ENCODE results near the gene LY6G6F.

LY6G6F gene

DNA sequence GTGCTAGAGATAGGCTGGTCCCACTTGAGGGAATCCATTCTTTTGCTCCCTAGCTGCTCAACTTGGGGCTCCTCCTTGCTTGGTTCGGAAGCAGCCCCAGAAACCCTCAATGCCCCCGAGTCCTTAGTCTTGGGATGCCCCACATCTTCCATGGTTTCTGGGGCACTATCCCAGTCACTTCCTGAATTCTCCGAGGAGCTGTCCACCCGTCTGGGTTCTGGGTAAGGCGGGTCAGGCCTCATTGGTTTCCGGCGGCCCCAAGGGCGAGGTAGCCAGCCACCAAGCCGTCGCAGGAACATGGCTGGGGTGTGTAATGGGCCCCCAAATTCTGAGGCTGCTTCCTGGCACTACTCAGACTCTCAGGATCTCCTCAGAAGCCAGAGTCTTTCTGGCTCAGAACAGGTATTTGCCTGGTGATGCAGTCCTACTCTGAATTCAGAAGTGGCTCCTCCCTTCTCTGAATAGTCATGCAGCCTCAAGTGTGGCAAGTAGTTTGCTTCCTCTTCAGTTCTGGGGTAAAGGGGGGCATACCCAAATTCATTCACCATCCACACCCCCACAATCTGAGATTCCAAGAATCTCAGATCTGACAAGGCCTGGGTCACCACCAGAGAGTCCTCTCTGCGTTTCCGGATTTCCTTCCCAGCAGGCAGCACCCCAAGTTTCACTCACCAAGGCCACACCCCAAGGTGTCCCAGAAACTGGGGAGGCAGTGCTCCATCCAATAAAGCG, 46.9 kb upstream of the LY6G6F start:
- H3K36me3 ChIP-seq (ENCODE audit: control insufficient read depth in 1 of 2, insufficient read depth in 2 of 2, low read length in 2 of 2): peaks cover 18 to 25% of the 10 kb centered on the region in 2 experiments
- peak overlapping the region; percentile 93 for H3K9ac ChIP-seq (ENCODE audit: low read length)
- no peak overlapping the region for H2BK12ac ChIP-seq (ENCODE audit: low read length)
- H3K79me2 ChIP-seq (ENCODE audit: control insufficient read depth, insufficient read depth, low read length, poor library complexity): peaks cover 20% of the 10 kb centered on the region
- no peak overlapping the region for H2AFZ ChIP-seq (ENCODE audit: insufficient read depth, low read length, poor library complexity)
- H3K18ac ChIP-seq (ENCODE audit: low read length): peak overlapping the region; percentile 79
- peaks cover 18 to 26% of the 10 kb centered on the region in 2 experiments for H3K4me1 ChIP-seq (ENCODE audit: control insufficient read depth in 1 of 2, insufficient read depth in 2 of 2, low read length in 2 of 2)
- H3K23ac ChIP-seq (ENCODE audit: low read length): peak overlapping the region; percentile 44
- peak overlapping the region; percentile 93 for H4K8ac ChIP-seq (ENCODE audit: low read depth, low read length)
- peak overlapping the region; percentile 55 for H2BK5ac ChIP-seq (ENCODE audit: low read depth, low read length, poor library complexity)
- peak overlapping the region; percentile 85 for H3K27ac ChIP-seq (ENCODE audit: low read depth, low read length)
- peak overlapping the region; percentile 90 for H3K14ac ChIP-seq (ENCODE audit: low read length)
- H4K12ac ChIP-seq (ENCODE audit: low read depth, low read length): peak overlapping the region; percentile 93
- H3K79me1 ChIP-seq (ENCODE audit: low read length): peaks cover 13% of the 10 kb centered on the region
- peak overlapping the region; percentile 71 for H3K4ac ChIP-seq (ENCODE audit: low read depth, low read length)
- WGBS (ENCODE audit: extremely low coverage, insufficient coverage, insufficient read length): no CpG with 5 or more reads among the region's 13 CpGs
- H4K91ac ChIP-seq (ENCODE audit: low read depth, low read length): peak overlapping the region; percentile 74
- peak overlapping the region; percentile 84 for H3K4me2 ChIP-seq (ENCODE audit: low read length)
- H3K4me3 ChIP-seq (ENCODE audit: low read depth, low read length): peak overlapping the region; percentile 88
- peak overlapping the region; percentile 75 for H2BK120ac ChIP-seq (ENCODE audit: insufficient read depth, low read length, poor library complexity)
- no peaks in the 10 kb centered on the region for H3K27me3 ChIP-seq (ENCODE audit: insufficient read depth, low read length)
- H3K9me3 ChIP-seq (ENCODE audit: insufficient read depth, low read depth, low read length): no peaks in the 10 kb centered on the region
- DNase-seq: peak in 1 of 2 donors; percentile 25
- H2AK5ac ChIP-seq (ENCODE audit: low read length): peak overlapping the region; percentile 97

DNA sequence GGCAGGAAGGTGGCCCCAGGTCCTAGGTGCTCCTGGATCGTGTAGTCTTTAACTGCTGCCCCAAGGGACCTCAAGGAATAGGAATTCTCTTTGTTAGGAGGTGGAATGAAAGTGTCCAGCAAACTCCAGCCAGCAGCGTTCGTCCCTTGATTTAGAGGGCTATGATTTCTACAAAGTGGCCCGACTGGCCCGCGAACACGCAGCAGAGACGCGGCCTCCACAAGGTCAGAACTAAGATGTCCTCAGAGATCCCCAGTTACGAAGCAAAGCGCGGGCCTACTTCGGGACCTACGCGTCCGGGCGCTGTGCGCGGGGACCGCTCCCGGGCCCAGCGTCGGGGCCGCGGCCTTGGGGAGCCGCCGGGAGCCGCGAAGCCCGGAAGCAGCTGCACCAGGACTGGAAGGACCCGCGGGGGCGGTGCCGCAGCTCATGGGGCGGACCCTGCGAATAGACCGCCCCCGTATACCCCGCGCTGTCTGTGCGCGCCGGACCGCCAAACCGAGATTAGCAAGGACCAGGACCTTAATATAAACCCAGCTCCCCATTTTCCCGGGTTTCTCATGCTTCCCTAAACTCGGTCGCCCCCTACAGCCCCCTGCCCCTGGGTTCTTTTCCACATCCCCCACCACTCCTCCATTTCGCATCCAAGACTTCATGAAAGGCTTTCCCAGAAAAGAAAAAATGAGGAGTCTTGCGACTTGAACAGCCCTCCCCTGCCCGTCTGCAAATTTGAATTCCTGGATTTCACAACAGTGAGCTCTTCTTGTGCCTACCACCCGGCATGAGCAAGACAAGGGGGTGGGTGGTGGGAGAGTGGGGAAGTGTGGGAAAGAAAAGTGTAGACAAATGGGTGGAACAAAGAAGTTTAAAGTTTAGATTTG, 46.0 kb upstream of the LY6G6F start, which contains the start of gene C6orf47:
Gene C6orf47 (minus strand): TSS at position 398 of the 881 bp plus-strand sequence. CDS start 831 bp downstream, outside the sequence.
- no CpG with 5 or more reads among the region's 52 CpGs for WGBS (ENCODE audit: extremely low coverage, insufficient coverage, insufficient read length)
- peak within 1 kb of the TSS; percentile 88 for H3K4me3 ChIP-seq (ENCODE audit: low read depth, low read length)

DNA sequence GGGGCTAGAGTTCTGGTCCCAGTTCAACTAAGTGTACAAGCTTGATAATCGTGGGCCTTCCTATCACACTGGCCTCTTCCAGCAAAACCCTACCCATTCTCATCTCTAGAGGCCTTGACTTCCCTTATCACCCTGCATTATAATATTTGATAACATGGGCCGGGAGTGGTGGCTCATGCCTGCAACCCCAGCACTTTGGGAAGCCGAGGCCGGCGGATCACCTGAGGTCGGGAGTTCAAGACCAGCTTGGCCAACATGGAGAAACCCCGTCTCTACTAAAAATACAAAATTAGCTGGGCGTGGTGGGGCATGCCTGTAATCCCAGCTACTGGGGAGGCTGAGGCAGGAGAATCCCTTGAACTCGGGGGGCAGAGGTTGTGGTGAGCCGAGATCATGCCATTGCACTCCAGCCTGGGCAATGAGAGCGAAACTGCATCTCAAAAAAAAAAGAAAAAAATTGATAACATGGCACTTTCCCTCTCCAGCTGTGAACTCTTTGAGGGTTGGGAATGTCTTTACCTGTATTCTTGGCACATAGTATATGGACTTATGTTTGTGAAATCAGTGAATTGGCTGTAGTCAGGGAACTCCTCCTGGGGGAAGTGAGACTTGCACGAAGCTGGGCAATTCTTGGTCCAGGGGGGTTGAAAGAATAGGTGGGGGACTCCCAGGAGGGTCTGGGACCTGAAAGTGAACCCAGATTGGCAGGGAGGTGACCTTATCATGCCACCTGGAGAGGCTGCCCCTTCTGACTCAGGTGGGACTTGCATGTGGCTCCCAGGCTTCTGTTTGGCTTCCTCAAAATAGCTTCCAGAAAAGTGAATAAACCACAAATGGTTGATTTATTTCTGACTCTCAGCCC, 45.2 kb upstream of the LY6G6F start:
- H3K4me2 ChIP-seq (ENCODE audit: low read length): peak overlapping the region; percentile 84
- no peak overlapping the region for H2BK12ac ChIP-seq (ENCODE audit: low read length)
- H3K9me3 ChIP-seq (ENCODE audit: insufficient read depth, low read depth, low read length): no peaks in the 10 kb centered on the region
- DNase-seq: no peak
- peak overlapping the region; percentile 23 for H4K12ac ChIP-seq (ENCODE audit: low read depth, low read length)
- peak overlapping the region; percentile 20 for H3K27ac ChIP-seq (ENCODE audit: low read depth, low read length)
- H3K4me3 ChIP-seq (ENCODE audit: low read depth, low read length): no peak overlapping the region
- H4K91ac ChIP-seq (ENCODE audit: low read depth, low read length): no peak overlapping the region
- H2BK120ac ChIP-seq (ENCODE audit: insufficient read depth, low read length, poor library complexity): no peak overlapping the region
- no peak overlapping the region for H2AFZ ChIP-seq (ENCODE audit: insufficient read depth, low read length, poor library complexity)
- no peak overlapping the region for H3K9ac ChIP-seq (ENCODE audit: low read length)
- no peak overlapping the region for H3K14ac ChIP-seq (ENCODE audit: low read length)
- no CpG with 5 or more reads among the region's 12 CpGs for WGBS (ENCODE audit: extremely low coverage, insufficient coverage, insufficient read length)
- peaks cover 25% of the 10 kb centered on the region for H3K79me1 ChIP-seq (ENCODE audit: low read length)
- H2BK5ac ChIP-seq (ENCODE audit: low read depth, low read length, poor library complexity): no peak overlapping the region
- H3K18ac ChIP-seq (ENCODE audit: low read length): no peak overlapping the region
- peaks cover 30% of the 10 kb centered on the region for H3K79me2 ChIP-seq (ENCODE audit: control insufficient read depth, insufficient read depth, low read length, poor library complexity)
- peak overlapping the region; percentile 63 for H4K8ac ChIP-seq (ENCODE audit: low read depth, low read length)
- H3K27me3 ChIP-seq (ENCODE audit: insufficient read depth, low read length): no peaks in the 10 kb centered on the region
- no peak overlapping the region for H3K23ac ChIP-seq (ENCODE audit: low read length)
- H3K36me3 ChIP-seq (ENCODE audit: control insufficient read depth in 1 of 2, insufficient read depth in 2 of 2, low read length in 2 of 2): peaks cover 15 to 23% of the 10 kb centered on the region in 2 experiments
- H3K4ac ChIP-seq (ENCODE audit: low read depth, low read length): no peak overlapping the region
- H2AK5ac ChIP-seq (ENCODE audit: low read length): peak overlapping the region; percentile 35
- peaks cover 18 to 26% of the 10 kb centered on the region in 2 experiments for H3K4me1 ChIP-seq (ENCODE audit: control insufficient read depth in 1 of 2, insufficient read depth in 2 of 2, low read length in 2 of 2)

More for the DNA sequence above, 46.0 kb upstream of the LY6G6F start, which contains the start of gene C6orf47:
- peak; percentile 69 to 73 for DNase-seq
- Histone ChIP-seq H2AK5ac (ENCODE audit: low read length) (peak within 1 kb of the TSS; percentile 97), H4K12ac (ENCODE audit: low read depth, low read length) (peak within 1 kb of the TSS; percentile 93), H3K79me2 (ENCODE audit: control insufficient read depth, insufficient read depth, low read length, poor library complexity) (peaks cover 25% of the 10 kb centered on the region), H2BK12ac (ENCODE audit: low read length) (no peak within 1 kb of the TSS), H4K91ac (ENCODE audit: low read depth, low read length) (peak within 1 kb of the TSS; percentile 74), H2BK120ac (ENCODE audit: insufficient read depth, low read length, poor library complexity) (peak within 1 kb of the TSS; percentile 75), H3K27me3 (ENCODE audit: insufficient read depth, low read length) (no peaks in the 10 kb centered on the region), H4K8ac (ENCODE audit: low read depth, low read length) (peak within 1 kb of the TSS; percentile 93), H3K4me1 (ENCODE audit: control insufficient read depth in 1 of 2, insufficient read depth in 2 of 2, low read length in 2 of 2) (peaks cover 18 to 26% of the 10 kb centered on the region in 2 experiments), H3K9me3 (ENCODE audit: insufficient read depth, low read depth, low read length) (no peaks in the 10 kb centered on the region), H2AFZ (ENCODE audit: insufficient read depth, low read length, poor library complexity) (peak within 1 kb of the TSS; percentile 46), H3K18ac (ENCODE audit: low read length) (peak within 1 kb of the TSS; percentile 79), H3K23ac (ENCODE audit: low read length) (peak within 1 kb of the TSS; percentile 44), H3K36me3 (ENCODE audit: control insufficient read depth in 1 of 2, insufficient read depth in 2 of 2, low read length in 2 of 2) (peaks cover 18 to 25% of the 10 kb centered on the region in 2 experiments), H2BK5ac (ENCODE audit: low read depth, low read length, poor library complexity) (peak within 1 kb of the TSS; percentile 55), H3K27ac (ENCODE audit: low read depth, low read length) (peak within 1 kb of the TSS; percentile 85), H3K9ac (ENCODE audit: low read length) (peak within 1 kb of the TSS; percentile 93), H3K4ac (ENCODE audit: low read depth, low read length) (peak within 1 kb of the TSS; percentile 71), H3K14ac (ENCODE audit: low read length) (peak within 1 kb of the TSS; percentile 90), H3K4me2 (ENCODE audit: low read length) (peak within 1 kb of the TSS; percentile 84), H3K79me1 (ENCODE audit: low read length) (peaks cover 20% of the 10 kb centered on the region)

Measured in trophoblast cell (in vitro differentiated cells and primary cell).